Mesothelial cell of epicardium (in vitro differentiated cells): ENCODE measurements around the gene UGT3A2. TPM values are rescaled to one million over a fixed set of nuclear protein-coding genes. Genes with fewer than 3 reads are reported as not detected.

Source experiments
- DNase-seq, 2 experiments: peaks; one replicate each; pipeline ENCODE4 v3.0.0; 2021; ENCODE audit warnings: low spot score in 2 of 2; ENCODE audit not compliant: unreplicated experiment in 2 of 2
- H3K27ac Mint-ChIP-seq: 2 replicates; pipeline ENCODE4 v1.8.0; 2021; ENCODE audit warnings: mixed read lengths
- H3K27me3 Mint-ChIP-seq: 2 replicates; pipeline ENCODE4 v1.8.0; 2021; ENCODE audit warnings: low read depth, mixed read lengths
- H3K36me3 Mint-ChIP-seq: 2 replicates; pipeline ENCODE4 v1.8.0; 2021; ENCODE audit warnings: mixed read lengths
- H3K4me1 Mint-ChIP-seq: 2 replicates; pipeline ENCODE4 v1.8.0; 2021; ENCODE audit warnings: mixed read lengths
- H3K4me3 Mint-ChIP-seq: 2 replicates; pipeline ENCODE4 v1.8.0; 2021; ENCODE audit warnings: mild to moderate bottlenecking, moderate library complexity, mixed read lengths
- H3K9me3 Mint-ChIP-seq: 2 replicates; pipeline ENCODE4 v1.8.0; 2021; ENCODE audit warnings: mixed read lengths
- total RNA-seq: library from RNA; stranded (reverse); gene quantifications from 3 replicates; pipeline ENCODE4 v1.2.1, GENCODE V29; 2021
- TF ChIP-seq, protein P1 (sequence below): fragments of 200-600 bp; sonication (generic); IDR thresholded peaks from one replicate; pipeline ENCODE4 v1.5.0; 2021; ENCODE audit warnings: antibody characterized with exemption; ENCODE audit not compliant: unreplicated experiment

Gene UGT3A2, protein sequence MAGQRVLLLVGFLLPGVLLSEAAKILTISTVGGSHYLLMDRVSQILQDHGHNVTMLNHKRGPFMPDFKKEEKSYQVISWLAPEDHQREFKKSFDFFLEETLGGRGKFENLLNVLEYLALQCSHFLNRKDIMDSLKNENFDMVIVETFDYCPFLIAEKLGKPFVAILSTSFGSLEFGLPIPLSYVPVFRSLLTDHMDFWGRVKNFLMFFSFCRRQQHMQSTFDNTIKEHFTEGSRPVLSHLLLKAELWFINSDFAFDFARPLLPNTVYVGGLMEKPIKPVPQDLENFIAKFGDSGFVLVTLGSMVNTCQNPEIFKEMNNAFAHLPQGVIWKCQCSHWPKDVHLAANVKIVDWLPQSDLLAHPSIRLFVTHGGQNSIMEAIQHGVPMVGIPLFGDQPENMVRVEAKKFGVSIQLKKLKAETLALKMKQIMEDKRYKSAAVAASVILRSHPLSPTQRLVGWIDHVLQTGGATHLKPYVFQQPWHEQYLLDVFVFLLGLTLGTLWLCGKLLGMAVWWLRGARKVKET
- total RNA-seq = 0.24 to 0.77 TPM (median 0.34 TPM) in 3 replicates

DNA sequence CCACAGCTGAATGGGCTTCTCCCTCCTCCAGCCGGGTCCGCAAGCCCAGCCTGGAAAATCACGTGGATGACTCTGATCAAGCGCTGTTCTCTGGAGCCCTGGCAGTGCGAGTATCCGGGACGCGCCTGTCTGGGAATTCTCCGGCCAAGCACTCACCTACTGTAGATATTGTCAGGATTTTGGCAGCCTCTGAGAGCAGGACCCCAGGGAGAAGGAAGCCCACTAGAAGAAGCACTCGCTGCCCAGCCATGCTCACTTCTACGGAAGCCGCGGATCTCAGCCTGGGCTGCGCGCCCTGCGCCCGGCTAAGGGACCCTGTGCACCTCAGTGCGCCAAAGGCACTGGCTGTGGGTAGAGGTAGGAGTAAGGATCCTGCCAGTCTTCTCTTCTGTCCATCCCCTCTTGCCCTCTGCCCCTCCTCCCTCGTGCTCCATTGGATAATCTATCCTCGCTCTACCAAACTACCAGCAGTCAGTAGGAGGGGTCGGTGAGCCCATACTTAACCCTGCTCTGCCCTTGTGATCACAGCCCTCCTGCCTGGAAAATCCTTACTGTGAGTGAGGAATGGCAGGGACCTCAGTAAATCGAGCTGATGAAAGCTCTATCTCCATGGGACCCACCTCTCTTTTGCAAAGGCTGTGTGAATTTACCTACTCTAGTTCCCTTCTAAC lies at the start of gene UGT3A2:
UGT3A2 (minus strand) TSS at position 343 of the 671 bp plus-strand sequence; CDS start at position 250, 93 bp downstream.
- TF ChIP-seq, protein P1, sequence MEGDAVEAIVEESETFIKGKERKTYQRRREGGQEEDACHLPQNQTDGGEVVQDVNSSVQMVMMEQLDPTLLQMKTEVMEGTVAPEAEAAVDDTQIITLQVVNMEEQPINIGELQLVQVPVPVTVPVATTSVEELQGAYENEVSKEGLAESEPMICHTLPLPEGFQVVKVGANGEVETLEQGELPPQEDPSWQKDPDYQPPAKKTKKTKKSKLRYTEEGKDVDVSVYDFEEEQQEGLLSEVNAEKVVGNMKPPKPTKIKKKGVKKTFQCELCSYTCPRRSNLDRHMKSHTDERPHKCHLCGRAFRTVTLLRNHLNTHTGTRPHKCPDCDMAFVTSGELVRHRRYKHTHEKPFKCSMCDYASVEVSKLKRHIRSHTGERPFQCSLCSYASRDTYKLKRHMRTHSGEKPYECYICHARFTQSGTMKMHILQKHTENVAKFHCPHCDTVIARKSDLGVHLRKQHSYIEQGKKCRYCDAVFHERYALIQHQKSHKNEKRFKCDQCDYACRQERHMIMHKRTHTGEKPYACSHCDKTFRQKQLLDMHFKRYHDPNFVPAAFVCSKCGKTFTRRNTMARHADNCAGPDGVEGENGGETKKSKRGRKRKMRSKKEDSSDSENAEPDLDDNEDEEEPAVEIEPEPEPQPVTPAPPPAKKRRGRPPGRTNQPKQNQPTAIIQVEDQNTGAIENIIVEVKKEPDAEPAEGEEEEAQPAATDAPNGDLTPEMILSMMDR = no peak
- H3K27ac Mint-ChIP-seq = no peak within 1 kb of the TSS
- H3K27me3 Mint-ChIP-seq = peaks cover 60% of the 10 kb centered on the region
- H3K36me3 Mint-ChIP-seq = no peaks in the 10 kb centered on the region
- H3K9me3 Mint-ChIP-seq = no peaks in the 10 kb centered on the region
- H3K4me3 Mint-ChIP-seq = peak within 1 kb of the TSS; percentile 57
- H3K4me1 Mint-ChIP-seq = peaks cover 6% of the 10 kb centered on the region
- no peak for DNase-seq

- H3K9me3 Mint-ChIP-seq = peaks cover 7% of the 10 kb centered on the region
- peaks cover 18% of the 10 kb centered on the region for H3K36me3 Mint-ChIP-seq
- no peak for DNase-seq
- no peaks in the 10 kb centered on the region for H3K4me1 Mint-ChIP-seq
- no peak overlapping the region for H3K4me3 Mint-ChIP-seq
- no peaks in the 10 kb centered on the region for H3K27me3 Mint-ChIP-seq
- TF ChIP-seq, protein P1 = no peak
- no peak overlapping the region for H3K27ac Mint-ChIP-seq
Measured at GRCh38 chr5:36111238-36111637, 44.6 kb upstream of the UGT3A2 start.

- no peak overlapping the region for H3K27ac Mint-ChIP-seq
Measured at GRCh38 chr5:36108758-36109460, 42.2 kb upstream of the UGT3A2 start.

DNA sequence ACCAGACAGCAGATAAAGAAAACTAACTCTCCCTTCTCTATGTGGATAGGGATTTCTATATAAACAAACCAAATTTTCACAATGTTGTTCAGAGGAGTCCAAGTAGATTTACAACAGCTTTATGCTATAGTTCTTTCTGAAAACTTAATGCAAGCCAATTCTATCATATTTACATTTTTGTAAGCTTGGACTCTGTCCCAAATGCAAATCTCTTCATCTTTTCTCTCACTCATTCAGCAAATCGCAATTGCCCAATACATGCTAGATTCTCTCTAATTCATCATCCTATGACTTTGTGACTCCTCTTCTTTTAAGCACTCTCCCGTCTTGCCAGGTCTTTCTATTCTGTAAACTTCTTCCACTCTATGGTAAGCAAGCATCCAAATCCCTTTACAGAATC lies 39.1 kb upstream of the UGT3A2 start:
- H3K27ac Mint-ChIP-seq = no peak overlapping the region
- H3K4me3 Mint-ChIP-seq = no peak overlapping the region
- peaks cover 7% of the 10 kb centered on the region for H3K9me3 Mint-ChIP-seq
- DNase-seq = no peak
- H3K4me1 Mint-ChIP-seq = no peaks in the 10 kb centered on the region
- peaks cover 23% of the 10 kb centered on the region for H3K36me3 Mint-ChIP-seq
- TF ChIP-seq, protein P1 = no peak
- no peaks in the 10 kb centered on the region for H3K27me3 Mint-ChIP-seq

More at GRCh38 chr5:36108758-36109460, 42.2 kb upstream of the UGT3A2 start:
- peaks cover 22% of the 10 kb centered on the region for H3K36me3 Mint-ChIP-seq
- no peak overlapping the region for H3K4me3 Mint-ChIP-seq
- peaks cover 7% of the 10 kb centered on the region for H3K9me3 Mint-ChIP-seq
- no peaks in the 10 kb centered on the region for H3K27me3 Mint-ChIP-seq
- no peak for DNase-seq
- no peaks in the 10 kb centered on the region for H3K4me1 Mint-ChIP-seq
- TF ChIP-seq, protein P1 = no peak

- no peaks in the 10 kb centered on the region for H3K4me1 Mint-ChIP-seq
- no peak overlapping the region for H3K27ac Mint-ChIP-seq
- TF ChIP-seq, protein P1 = no peak
- DNase-seq = no peak
- H3K36me3 Mint-ChIP-seq = peaks cover 3% of the 10 kb centered on the region
- peaks cover 5% of the 10 kb centered on the region for H3K9me3 Mint-ChIP-seq
- no peak overlapping the region for H3K4me3 Mint-ChIP-seq
- H3K27me3 Mint-ChIP-seq = peaks cover 2% of the 10 kb centered on the region
Measured at GRCh38 chr5:36099748-36100147, 33.1 kb upstream of the UGT3A2 start.
